Measurements from ENCODE around the gene RBP2.

Gene RBP2

GRCh38 chr3:139476348-139476747 is at the start of gene RBP2:
TSS of gene RBP2 (minus strand) at chr3:139476516. CDS start at chr3:139476459, 57 bp downstream.
- no peak for DNase-seq (ENCODE audit: low read depth in 2 of 3, low spot score in 1 of 3)

GRCh38 chr3:139524841-139525636 is 48.7 kb upstream of the RBP2 start:
- DNase-seq (ENCODE audit: low read depth in 2 of 3, low spot score in 1 of 3), result no peak

- no peak for DNase-seq (ENCODE audit: low read depth in 2 of 3, low spot score in 1 of 3)
Observed at GRCh38 chr3:139523718-139524117, 47.4 kb upstream of the RBP2 start.

GRCh38 chr3:139523166-139523565 is 46.9 kb upstream of the RBP2 start:
- no peak for DNase-seq (ENCODE audit: low read depth in 2 of 3, low spot score in 1 of 3)

- DNase-seq (ENCODE audit: low read depth in 2 of 3, low spot score in 1 of 3), result no peak
Observed at GRCh38 chr3:139522421-139522820, 46.1 kb upstream of the RBP2 start.

- DNase-seq (ENCODE audit: low read depth in 2 of 3, low spot score in 1 of 3), result no peak
Observed at GRCh38 chr3:139521816-139522215, 45.5 kb upstream of the RBP2 start.

- DNase-seq (ENCODE audit: low read depth in 2 of 3, low spot score in 1 of 3), result no peak
Observed at GRCh38 chr3:139521144-139521543, 44.8 kb upstream of the RBP2 start.

GRCh38 chr3:139519998-139520737 is 43.9 kb upstream of the RBP2 start:
- DNase-seq (ENCODE audit: low read depth in 2 of 3, low spot score in 1 of 3), result peak in 2 of 3 donors; percentile 5 to 8

GRCh38 chr3:139518926-139519842 is 42.9 kb upstream of the RBP2 start:
- DNase-seq (ENCODE audit: low read depth in 2 of 3, low spot score in 1 of 3), result no peak

- no peak for DNase-seq (ENCODE audit: low read depth in 2 of 3, low spot score in 1 of 3)
Observed at GRCh38 chr3:139518306-139518705, 42.0 kb upstream of the RBP2 start.

- DNase-seq (ENCODE audit: low read depth in 2 of 3, low spot score in 1 of 3), result no peak
Observed at GRCh38 chr3:139517321-139518065, 41.2 kb upstream of the RBP2 start.

GRCh38 chr3:139514741-139515140 is 38.4 kb upstream of the RBP2 start:
- no peak for DNase-seq (ENCODE audit: low read depth in 2 of 3, low spot score in 1 of 3)

GRCh38 chr3:139509631-139510030 is 33.3 kb upstream of the RBP2 start:
- no peak for DNase-seq (ENCODE audit: low read depth in 2 of 3, low spot score in 1 of 3)

GRCh38 chr3:139506766-139507165 is 30.4 kb upstream of the RBP2 start:
- no peak for DNase-seq (ENCODE audit: low read depth in 2 of 3, low spot score in 1 of 3)

- no peak for DNase-seq (ENCODE audit: low read depth in 2 of 3, low spot score in 1 of 3)
Observed at GRCh38 chr3:139505829-139506386, 29.6 kb upstream of the RBP2 start.

- DNase-seq (ENCODE audit: low read depth in 2 of 3, low spot score in 1 of 3), result no peak
Observed at GRCh38 chr3:139499536-139499935, 23.2 kb upstream of the RBP2 start.

- no peak for DNase-seq (ENCODE audit: low read depth in 2 of 3, low spot score in 1 of 3)
Observed at GRCh38 chr3:139493826-139494385, 17.6 kb upstream of the RBP2 start.

- no peak for DNase-seq (ENCODE audit: low read depth in 2 of 3, low spot score in 1 of 3)
Observed at GRCh38 chr3:139491966-139492365, 15.7 kb upstream of the RBP2 start.

- DNase-seq (ENCODE audit: low read depth in 2 of 3, low spot score in 1 of 3), result no peak
Observed at GRCh38 chr3:139491027-139491700, 14.8 kb upstream of the RBP2 start.
